Mesendoderm (in vitro differentiated cells): ENCODE results near the gene CCDC51.
"Not testable (repeated sequence)": the region's sequence is repeated elsewhere in the genome, so short reads cannot be mapped to it uniquely, and the experiment has no call there.

Experiments used
- DNase-seq: peaks from one replicate; pipeline ENCODE4 v3.0.0; 2013
- H2AK5ac ChIP-seq: 2 replicates; pipeline ENCODE4 v1.6.1; 2013; ENCODE audit warnings: low read length, inconsistent platforms
- H2BK120ac ChIP-seq: 2 replicates; pipeline ENCODE4 v1.6.1; 2013; ENCODE audit warnings: low read depth, mild to moderate bottlenecking, low read length, moderate library complexity, mixed read lengths
- H2BK15ac ChIP-seq: replicated peaks from 2 replicates; pipeline ENCODE4 v1.6.1; 2013; ENCODE audit warnings: low read depth, mild to moderate bottlenecking, moderate library complexity
- H2BK5ac ChIP-seq: 2 replicates; pipeline ENCODE4 v1.6.1; 2013; ENCODE audit warnings: low read length, inconsistent platforms
- H3K18ac ChIP-seq: 2 replicates; pipeline ENCODE4 v1.6.1; 2013; ENCODE audit warnings: mild to moderate bottlenecking, low read length, mixed read lengths
- H3K23ac ChIP-seq: one replicate; pipeline ENCODE4 v1.6.1; 2013; ENCODE audit warnings: low read length
- H3K27ac ChIP-seq: 2 replicates; pipeline ENCODE4 v1.5.1; 2013; ENCODE audit warnings: low read depth, mild to moderate bottlenecking, inconsistent platforms, low read length, moderate library complexity
- H3K27me3 ChIP-seq: 2 replicates; pipeline ENCODE4 v1.6.1; 2013; ENCODE audit warnings: low read length, control low read depth, mild to moderate bottlenecking, inconsistent platforms; ENCODE audit not compliant: insufficient read depth, poor library complexity
- H3K36me3 ChIP-seq: 2 replicates; pipeline ENCODE4 v1.6.1; 2013; ENCODE audit warnings: low read length, inconsistent platforms; ENCODE audit not compliant: control insufficient read depth, insufficient read depth
- H3K4ac ChIP-seq: one replicate; pipeline ENCODE4 v1.6.1; 2013; ENCODE audit warnings: low read depth, mild to moderate bottlenecking, low read length, moderate library complexity
- H3K4me1 ChIP-seq: 2 replicates; pipeline ENCODE4 v1.6.1; 2013; ENCODE audit warnings: low read depth, low read length, inconsistent platforms; ENCODE audit not compliant: control insufficient read depth
- H3K4me2 ChIP-seq: 2 replicates; pipeline ENCODE4 v1.6.1; 2013; ENCODE audit warnings: low read length
- H3K4me3 ChIP-seq: 2 replicates; pipeline ENCODE4 v1.5.1; 2013; ENCODE audit warnings: mild to moderate bottlenecking, low read length
- H3K56ac ChIP-seq: one replicate; pipeline ENCODE4 v1.6.1; 2013; ENCODE audit warnings: low read length
- H3K79me1 ChIP-seq: 2 replicates; pipeline ENCODE4 v1.6.1; 2013; ENCODE audit warnings: low read length, inconsistent platforms
- H3K79me2 ChIP-seq: 2 replicates; pipeline ENCODE4 v1.6.1; 2013; ENCODE audit warnings: mild to moderate bottlenecking, low read length; ENCODE audit not compliant: control insufficient read depth, insufficient read depth
- H3K9ac ChIP-seq: 2 replicates; pipeline ENCODE4 v1.6.1; 2013; ENCODE audit warnings: low read length, inconsistent platforms
- H4K5ac ChIP-seq: one replicate; pipeline ENCODE4 v1.6.1; 2013; ENCODE audit warnings: low read length
- H4K8ac ChIP-seq: one replicate; pipeline ENCODE4 v1.6.1; 2013; ENCODE audit warnings: low read depth, mild to moderate bottlenecking, control low read depth, low read length, moderate library complexity
- WGBS: extraction: QIAGEN DNeasy Blood & Tissue Kit; methylation state at CpG from one replicate; pipeline ENCODE4 v1.1.7; 2013; ENCODE audit warnings: low lambda C conversion rate, missing lambda C conversion rate; ENCODE audit not compliant: insufficient coverage; ENCODE audit errors: extremely low coverage; 5-methylcytosine and 5-hydroxymethylcytosine counted together

The CCDC51 gene

GRCh38 chr3:48477959-48478520, 38.1 kb upstream of the CCDC51 start:
- no peaks in the 10 kb centered on the region for H3K27me3 ChIP-seq
- H3K4ac ChIP-seq: no peak overlapping the region
- no peak overlapping the region for H3K4me2 ChIP-seq
- H3K27ac ChIP-seq: no peak overlapping the region
- H3K9ac ChIP-seq: no peak overlapping the region
- H3K79me2 ChIP-seq: no peaks in the 10 kb centered on the region
- no peak overlapping the region for H2BK5ac ChIP-seq
- H3K4me1 ChIP-seq: peaks cover 9% of the 10 kb centered on the region
- no peak overlapping the region for H2BK15ac ChIP-seq
- H4K5ac ChIP-seq: no peak overlapping the region
- no peak overlapping the region for H4K8ac ChIP-seq
- H2AK5ac ChIP-seq: no peak overlapping the region
- H3K23ac ChIP-seq: no peak overlapping the region
- no peak overlapping the region for H2BK120ac ChIP-seq
- H3K36me3 ChIP-seq: no peaks in the 10 kb centered on the region
- no peak overlapping the region for H3K4me3 ChIP-seq
- no peak overlapping the region for H3K18ac ChIP-seq
- no peak for DNase-seq
- H3K79me1 ChIP-seq: no peaks in the 10 kb centered on the region
- H3K56ac ChIP-seq: no peak overlapping the region
- WGBS: no CpG with 5 or more reads among the region's 9 CpGs

DNA sequence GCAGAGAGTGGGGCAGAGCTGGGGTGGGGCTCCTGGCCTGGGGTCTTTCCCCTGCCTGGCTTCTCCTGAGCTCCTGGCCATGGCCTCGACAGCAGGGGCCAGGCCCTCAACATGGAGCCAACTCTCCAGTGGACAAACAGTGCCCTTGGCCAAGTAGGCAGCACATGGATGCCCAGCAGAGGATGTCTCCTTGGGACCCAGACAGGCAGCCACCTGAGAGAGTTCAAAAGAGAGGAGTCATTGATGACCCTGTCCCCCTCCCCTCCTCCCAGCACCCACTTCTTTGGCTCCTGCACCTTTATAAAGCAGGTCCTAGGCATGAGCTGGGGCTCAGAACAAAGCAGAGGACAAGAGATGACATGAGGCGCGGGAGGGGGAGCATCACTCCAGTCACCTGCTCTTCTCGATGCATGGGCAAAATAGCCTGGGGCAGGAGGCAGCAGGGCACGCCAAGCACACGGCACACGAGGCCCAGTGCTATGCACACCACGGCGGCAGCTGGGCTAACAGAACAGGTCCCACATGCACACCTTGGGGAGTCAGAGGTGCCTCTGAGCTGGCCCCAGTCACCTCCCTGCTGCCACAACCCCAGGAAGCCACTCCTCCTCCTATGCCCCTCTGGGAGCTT, 36.6 kb upstream of the CCDC51 start:
- Histone ChIP-seq H4K5ac (no peak overlapping the region), H3K36me3 (no peaks in the 10 kb centered on the region), H3K23ac (no peak overlapping the region), H3K4me1 (peaks cover 9% of the 10 kb centered on the region), H3K4me3 (no peak overlapping the region), H3K56ac (no peak overlapping the region), H3K4me2 (no peak overlapping the region), H3K18ac (no peak overlapping the region), H3K4ac (no peak overlapping the region), H2BK5ac (no peak overlapping the region), H3K27me3 (no peaks in the 10 kb centered on the region), H3K79me1 (no peaks in the 10 kb centered on the region), H3K9ac (no peak overlapping the region), H2BK120ac (no peak overlapping the region), H4K8ac (no peak overlapping the region), H3K79me2 (no peaks in the 10 kb centered on the region), H2BK15ac (no peak overlapping the region), H2AK5ac (no peak overlapping the region), H3K27ac (no peak overlapping the region)
- DNase-seq: no peak
- no CpG with 5 or more reads among the region's 9 CpGs for WGBS

GRCh38 chr3:48475188-48475587, 35.3 kb upstream of the CCDC51 start:
- H3K4ac ChIP-seq: peak overlapping the region; percentile 6
- no peaks in the 10 kb centered on the region for H3K79me2 ChIP-seq
- peak overlapping the region; percentile 12 for H3K18ac ChIP-seq
- no peak overlapping the region for H3K4me2 ChIP-seq
- no peak overlapping the region for H3K23ac ChIP-seq
- H2AK5ac ChIP-seq: no peak overlapping the region
- H4K8ac ChIP-seq: no peak overlapping the region
- peaks cover 2% of the 10 kb centered on the region for H3K79me1 ChIP-seq
- no peak for DNase-seq
- H2BK120ac ChIP-seq: no peak overlapping the region
- no peaks in the 10 kb centered on the region for H3K36me3 ChIP-seq
- peak overlapping the region; percentile 79 for H3K56ac ChIP-seq
- WGBS: no CpG with 5 or more reads among the region's 11 CpGs
- H3K4me1 ChIP-seq: peaks cover 9% of the 10 kb centered on the region
- H3K27ac ChIP-seq: no peak overlapping the region
- H2BK5ac ChIP-seq: no peak overlapping the region
- no peak overlapping the region for H3K9ac ChIP-seq
- no peaks in the 10 kb centered on the region for H3K27me3 ChIP-seq
- H3K4me3 ChIP-seq: no peak overlapping the region
- no peak overlapping the region for H4K5ac ChIP-seq
- no peak overlapping the region for H2BK15ac ChIP-seq

- Histone ChIP-seq H3K4me3 (no peak overlapping the region), H4K5ac (no peak overlapping the region), H3K27ac (peak overlapping the region; percentile 36), H2BK15ac (no peak overlapping the region), H3K4me1 (peaks cover 9% of the 10 kb centered on the region), H3K79me1 (peaks cover 7% of the 10 kb centered on the region), H3K4me2 (peak overlapping the region; percentile 7), H3K56ac (peak overlapping the region; percentile 79), H3K9ac (no peak overlapping the region), H2BK5ac (no peak overlapping the region), H2BK120ac (no peak overlapping the region), H3K4ac (no peak overlapping the region), H3K18ac (no peak overlapping the region), H3K27me3 (no peaks in the 10 kb centered on the region), H3K36me3 (no peaks in the 10 kb centered on the region), H3K23ac (no peak overlapping the region), H2AK5ac (peak overlapping the region; percentile 58), H3K79me2 (no peaks in the 10 kb centered on the region), H4K8ac (no peak overlapping the region)
- peak; percentile 92 for DNase-seq
- no CpG with 5 or more reads among the region's 4 CpGs for WGBS
Measured at GRCh38 chr3:48474619-48475018, 34.7 kb upstream of the CCDC51 start.

- H3K4me1 ChIP-seq, H3K79me2 ChIP-seq, H3K23ac ChIP-seq, H3K4me3 ChIP-seq, H4K8ac ChIP-seq, H3K56ac ChIP-seq, H3K36me3 ChIP-seq, H3K4ac ChIP-seq, H3K27ac ChIP-seq, H2BK5ac ChIP-seq, DNase-seq, H3K27me3 ChIP-seq, H3K9ac ChIP-seq, H3K4me2 ChIP-seq, H2BK15ac ChIP-seq, H3K18ac ChIP-seq, H4K5ac ChIP-seq, H2BK120ac ChIP-seq, H2AK5ac ChIP-seq: not testable (repeated sequence)
- peaks cover 11% of the 10 kb centered on the region for H3K79me1 ChIP-seq
- no CpG with 5 or more reads among the region's 4 CpGs for WGBS
Measured at GRCh38 chr3:48474031-48474430, 34.1 kb upstream of the CCDC51 start.

DNA sequence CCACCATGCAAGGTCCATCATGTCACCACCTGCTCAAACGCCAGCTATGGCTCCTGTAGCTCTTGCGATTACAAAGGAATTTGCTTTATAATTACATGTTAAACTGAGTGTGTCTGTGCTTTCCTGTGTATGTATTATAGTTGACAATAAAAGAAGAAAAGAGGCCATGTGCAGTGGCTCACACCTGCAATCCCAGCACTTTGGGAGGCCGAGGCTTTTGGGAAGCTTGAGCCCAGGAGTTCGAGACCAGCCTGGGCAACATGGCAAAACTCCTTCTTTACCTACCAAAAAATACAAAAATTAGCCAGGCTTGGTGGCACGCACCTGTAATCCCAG, 33.7 kb upstream of the CCDC51 start:
- no peak overlapping the region for H4K5ac ChIP-seq
- H3K27me3 ChIP-seq: no peaks in the 10 kb centered on the region
- H3K79me2 ChIP-seq: peaks cover 1% of the 10 kb centered on the region
- no peak overlapping the region for H2AK5ac ChIP-seq
- peak overlapping the region; percentile 77 for H3K27ac ChIP-seq
- H4K8ac ChIP-seq: no peak overlapping the region
- no peak overlapping the region for H3K4ac ChIP-seq
- peak overlapping the region; percentile 78 for H3K56ac ChIP-seq
- H3K18ac ChIP-seq: peak overlapping the region; percentile 19
- peak overlapping the region; percentile 31 for H2BK5ac ChIP-seq
- no peak overlapping the region for H2BK15ac ChIP-seq
- H3K36me3 ChIP-seq: no peaks in the 10 kb centered on the region
- WGBS: no CpG with 5 or more reads among the region's 5 CpGs
- peak overlapping the region; percentile 55 for H3K23ac ChIP-seq
- H2BK120ac ChIP-seq: no peak overlapping the region
- no peak for DNase-seq
- no peak overlapping the region for H3K4me3 ChIP-seq
- peaks cover 9% of the 10 kb centered on the region for H3K4me1 ChIP-seq
- H3K4me2 ChIP-seq: no peak overlapping the region
- peak overlapping the region; percentile 35 for H3K9ac ChIP-seq
- H3K79me1 ChIP-seq: peaks cover 11% of the 10 kb centered on the region
